H7 (cell line): ENCODE results near the gene ZMAT5. TPM values are rescaled to one million over a fixed set of nuclear protein-coding genes. Genes with fewer than 3 reads are reported as not detected.

Experiments used
- DNase-seq: peaks from one replicate; pipeline ENCODE4 v3.0.0; 2012
- H3K27me3 ChIP-seq: 2 replicates; pipeline ENCODE4 v1.6.0; 2011; ENCODE audit warnings: mild to moderate bottlenecking, low read length; ENCODE audit not compliant: control insufficient read depth, insufficient read depth
- H3K36me3 ChIP-seq: replicated peaks from 2 replicates; pipeline ENCODE4 v1.5.1; 2011; ENCODE audit warnings: low read length; ENCODE audit not compliant: control insufficient read depth, insufficient read depth
- H3K4me3 ChIP-seq: 2 replicates; pipeline ENCODE4 v1.5.1; 2011; ENCODE audit warnings: low read depth, mild to moderate bottlenecking, control low read depth, low read length, moderate library complexity; ENCODE audit not compliant: insufficient read depth
- total RNA-seq: library from RNA; depleted of rRNA; stranded (reverse); fragments of >200 nt; shearing (Covaris generic); gene quantifications from 2 replicates; pipeline ENCODE4 v1.2.3, GENCODE V29; 2014

The ZMAT5 gene
- total RNA-seq, 1 experiment from 2014 or later: 35.6 TPM

DNA sequence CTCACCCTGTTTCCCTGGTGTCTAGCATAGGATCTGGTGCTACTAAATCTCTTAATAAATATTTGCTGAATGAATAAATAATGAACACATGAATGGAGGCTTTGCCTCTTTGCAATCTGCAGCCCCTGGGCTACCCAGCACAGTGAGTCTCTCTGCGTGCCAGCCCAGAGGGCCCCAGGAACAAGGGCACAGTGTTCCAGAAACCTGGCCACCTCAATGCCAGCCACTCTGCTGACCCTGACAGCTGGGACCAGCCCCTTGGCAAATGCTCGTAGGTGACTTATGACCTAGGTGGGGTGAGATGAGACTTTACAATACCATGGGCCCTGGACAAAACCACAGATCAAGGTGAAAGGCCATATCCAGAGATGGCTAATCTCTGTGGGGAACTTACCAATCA is 32.0 kb upstream of the ZMAT5 start:
- Histone ChIP-seq H3K4me3 (no peak overlapping the region), H3K27me3 (no peaks in the 10 kb centered on the region), H3K36me3 (peaks cover 11% of the 10 kb centered on the region)
- no peak for DNase-seq

GRCh38 chr22:29798318-29798717 is 31.5 kb upstream of the ZMAT5 start:
- Histone ChIP-seq H3K4me3 (no peak overlapping the region), H3K36me3 (peaks cover 10% of the 10 kb centered on the region)

DNA sequence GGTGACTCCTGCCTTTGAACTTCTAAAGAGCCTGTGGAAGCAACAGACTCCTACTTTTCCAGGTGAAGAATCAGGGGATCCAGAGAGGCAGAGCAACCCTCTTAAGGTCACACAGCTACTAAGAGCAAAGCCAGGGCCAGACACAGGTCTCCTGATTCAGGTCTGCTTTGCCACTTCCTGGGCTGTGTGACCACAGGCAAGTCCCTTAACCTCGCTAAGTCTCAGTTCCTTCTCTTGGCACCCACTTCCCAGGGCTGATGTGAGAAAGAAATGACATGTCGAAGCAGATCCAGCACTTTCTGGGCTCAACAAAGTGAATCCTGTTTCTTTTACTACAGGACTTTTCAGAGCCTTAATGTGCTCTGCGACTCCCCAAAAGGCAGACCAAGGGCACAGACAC is 30.5 kb upstream of the ZMAT5 start:
- DNase-seq: no peak
- Histone ChIP-seq H3K4me3 (no peak overlapping the region), H3K27me3 (no peaks in the 10 kb centered on the region), H3K36me3 (peaks cover 12% of the 10 kb centered on the region)

More at GRCh38 chr22:29798318-29798717, 31.5 kb upstream of the ZMAT5 start:
- H3K27me3 ChIP-seq: no peaks in the 10 kb centered on the region
- DNase-seq: no peak

- Histone ChIP-seq H3K4me3 (no peak overlapping the region), H3K36me3 (peaks cover 12% of the 10 kb centered on the region), H3K27me3 (no peaks in the 10 kb centered on the region)
- no peak for DNase-seq
Measured at GRCh38 chr22:29795663-29796062, 28.9 kb upstream of the ZMAT5 start.

GRCh38 chr22:29793396-29793795 is 26.6 kb upstream of the ZMAT5 start:
- Histone ChIP-seq H3K27me3 (no peaks in the 10 kb centered on the region), H3K4me3 (no peak overlapping the region), H3K36me3 (peaks cover 17% of the 10 kb centered on the region)
- DNase-seq: no peak

DNA sequence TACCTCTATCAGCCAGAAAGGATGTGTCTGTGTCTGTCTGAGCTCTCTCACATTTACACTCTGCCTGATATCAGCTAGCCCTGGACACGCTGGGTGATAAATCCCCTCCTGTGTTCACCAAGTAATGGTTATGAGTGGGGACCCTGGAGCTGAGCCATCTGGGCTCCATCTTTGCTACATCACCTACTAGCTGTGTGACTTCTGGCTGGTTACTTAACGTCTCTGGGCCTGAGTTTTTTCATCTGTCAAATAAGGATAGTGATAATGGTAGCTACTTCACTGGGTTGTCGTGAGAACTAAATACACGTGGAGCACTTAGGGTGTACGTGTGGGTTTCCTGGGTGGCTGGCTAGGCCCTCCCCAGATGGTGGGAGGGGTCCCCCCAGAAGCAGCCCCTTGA is 23.3 kb upstream of the ZMAT5 start:
- DNase-seq: no peak
- peaks cover 17% of the 10 kb centered on the region for H3K36me3 ChIP-seq

DNA sequence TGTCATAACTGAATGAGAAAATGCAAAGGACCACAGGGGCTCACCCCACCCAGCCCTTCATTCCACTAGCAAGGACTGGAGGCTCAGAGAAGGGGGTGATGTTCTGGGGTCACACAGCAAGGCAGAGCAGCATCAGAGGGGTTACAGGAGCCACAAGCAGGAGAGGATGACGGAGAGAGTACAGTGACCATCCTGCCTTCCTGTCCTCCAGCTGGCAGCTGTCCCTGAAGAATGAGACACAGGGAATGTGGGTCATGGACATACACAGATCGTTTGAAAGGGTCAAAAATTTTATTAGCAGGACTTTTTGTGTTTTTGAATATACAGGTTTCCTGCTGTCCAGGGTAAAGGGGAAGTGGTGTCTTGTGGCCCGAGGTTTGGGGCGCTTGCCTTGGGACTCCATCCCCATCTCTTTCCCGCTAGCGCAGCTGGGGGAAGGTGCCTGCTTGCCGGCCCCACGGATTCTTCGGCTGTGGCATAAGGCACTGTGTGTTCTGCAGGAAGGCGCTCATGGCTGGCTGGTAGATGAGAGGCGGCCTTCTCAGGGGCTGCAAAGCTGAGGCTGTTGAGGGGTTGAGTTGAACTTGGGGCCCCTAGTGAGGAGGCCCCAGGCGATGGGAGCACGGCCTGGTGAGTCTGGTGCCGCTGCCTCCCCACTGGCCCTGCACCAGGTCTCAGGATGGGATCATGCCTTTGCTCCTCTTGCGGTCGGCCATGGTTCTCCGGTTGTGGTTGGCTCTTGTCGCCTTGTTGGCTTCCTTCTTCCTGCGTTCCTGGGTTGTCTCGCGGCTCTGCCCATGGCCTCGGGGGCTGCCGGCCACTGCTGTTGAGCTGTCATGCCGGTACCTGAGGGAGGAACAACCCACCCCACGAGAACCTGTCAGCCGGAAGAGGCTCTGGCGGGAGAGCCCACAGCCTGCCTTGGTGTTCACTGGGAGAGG is 21.8 kb upstream of the ZMAT5 start:
- H3K36me3 ChIP-seq: peaks cover 17% of the 10 kb centered on the region
- H3K4me3 ChIP-seq: no peak overlapping the region
- H3K27me3 ChIP-seq: no peaks in the 10 kb centered on the region
- no peak for DNase-seq

More for the DNA sequence above, 23.3 kb upstream of the ZMAT5 start:
- no peak overlapping the region for H3K4me3 ChIP-seq
- no peaks in the 10 kb centered on the region for H3K27me3 ChIP-seq

DNA sequence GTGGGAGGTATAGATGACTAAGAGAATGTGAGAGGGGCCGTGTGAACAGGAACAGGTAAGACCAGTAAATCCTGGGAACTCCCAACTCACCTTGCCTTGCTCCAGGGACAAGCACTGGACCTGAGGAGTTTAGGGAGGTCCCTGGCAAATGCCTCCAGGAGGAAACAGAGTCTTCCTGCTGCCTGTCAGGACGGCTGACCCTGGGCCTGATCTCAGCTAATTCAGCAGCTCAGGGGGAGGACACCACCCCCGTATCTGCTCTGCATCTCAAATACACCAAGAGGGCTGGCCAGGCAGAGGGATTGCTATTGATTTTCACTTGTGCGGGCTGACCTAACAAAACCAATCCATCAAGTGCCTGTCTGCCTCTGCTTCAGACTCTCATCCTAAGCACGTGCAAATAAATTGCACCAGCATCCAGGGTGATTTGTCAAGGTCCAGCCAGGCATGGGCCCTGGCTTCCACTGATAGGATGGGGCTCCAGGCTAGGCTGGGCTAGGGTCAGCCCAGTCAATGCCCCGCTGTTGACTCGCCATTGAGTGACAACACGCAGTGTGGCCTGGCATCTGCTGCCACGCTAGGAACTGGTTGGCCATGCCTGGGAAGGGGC is 20.7 kb upstream of the ZMAT5 start:
- Histone ChIP-seq H3K36me3 (peaks cover 17% of the 10 kb centered on the region), H3K4me3 (no peak overlapping the region), H3K27me3 (no peaks in the 10 kb centered on the region)
- DNase-seq: peak; percentile 43

DNA sequence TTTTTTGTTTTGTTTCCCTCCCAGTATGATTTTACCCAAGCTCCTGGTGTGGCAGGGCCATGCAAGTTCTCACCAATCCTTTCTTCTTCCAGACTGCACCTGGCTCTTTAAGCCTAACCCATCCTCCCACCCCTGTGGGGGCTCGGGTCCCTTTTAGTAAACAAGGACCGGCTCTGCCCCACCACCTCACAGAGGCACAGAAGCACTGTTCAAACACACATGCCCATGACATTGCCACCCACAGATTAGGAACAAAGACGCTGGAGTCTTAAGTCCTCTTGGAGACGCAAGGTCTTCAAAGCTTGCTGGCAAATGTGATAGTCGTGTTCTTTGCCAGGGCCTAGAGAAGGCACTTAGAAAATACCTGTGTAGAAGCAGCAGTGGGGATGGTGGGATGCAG is 19.2 kb upstream of the ZMAT5 start:
- Histone ChIP-seq H3K4me3 (no peak overlapping the region), H3K27me3 (no peaks in the 10 kb centered on the region), H3K36me3 (peaks cover 14% of the 10 kb centered on the region)
- peak; percentile 67 for DNase-seq

- no peaks in the 10 kb centered on the region for H3K27me3 ChIP-seq
- H3K36me3 ChIP-seq: peaks cover 6% of the 10 kb centered on the region
- no peak overlapping the region for H3K4me3 ChIP-seq
- peak; percentile 49 for DNase-seq
Measured at GRCh38 chr22:29784451-29785361, 17.9 kb upstream of the ZMAT5 start.

GRCh38 chr22:29782061-29782845 is 15.4 kb upstream of the ZMAT5 start:
- Histone ChIP-seq H3K4me3 (no peak overlapping the region), H3K36me3 (no peaks in the 10 kb centered on the region), H3K27me3 (no peaks in the 10 kb centered on the region)
- peak; percentile 23 for DNase-seq

DNA sequence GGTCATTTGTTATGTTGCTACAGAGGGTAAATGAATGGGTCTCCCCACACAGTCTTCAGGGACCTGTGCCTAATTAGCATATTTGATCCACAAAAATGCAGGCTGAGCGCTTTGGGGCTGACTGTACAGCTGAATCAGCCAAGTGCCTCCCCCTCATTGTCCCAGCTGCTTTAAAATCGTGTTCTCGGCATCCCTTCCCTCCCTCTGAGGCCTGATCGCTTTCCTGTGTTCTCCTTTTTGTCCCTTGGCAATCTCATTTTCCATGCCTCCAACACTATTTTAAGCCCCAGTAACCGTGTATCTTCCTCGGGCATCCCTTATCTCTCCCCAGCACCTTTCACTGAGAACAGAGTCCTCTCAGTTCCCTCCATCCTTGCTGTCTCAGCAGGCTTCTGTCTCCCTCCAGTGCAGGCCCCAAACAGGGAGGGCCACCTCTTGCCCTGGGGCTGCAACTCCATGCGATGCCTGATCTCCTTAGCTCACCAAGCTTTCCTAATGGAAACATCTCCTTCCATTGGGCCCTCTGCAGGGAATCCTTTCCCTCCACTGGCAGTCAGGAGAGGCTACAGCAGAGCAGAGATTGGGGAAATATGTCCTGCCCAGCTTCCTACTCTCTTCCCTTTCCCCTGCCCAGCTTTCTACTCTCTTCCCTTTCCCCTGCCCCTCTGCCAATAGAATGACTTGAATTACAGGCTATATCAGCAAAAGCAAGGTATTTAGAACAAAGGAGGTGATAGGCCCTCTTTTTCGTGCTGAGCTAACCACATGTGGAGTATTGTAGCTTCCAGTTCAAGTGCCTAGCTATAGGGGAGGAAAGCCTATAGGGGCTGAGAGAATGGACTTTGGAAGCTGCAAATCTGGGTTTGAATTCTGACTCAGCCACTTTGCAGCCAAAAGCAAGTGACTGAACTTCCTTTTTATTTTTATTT is 14.2 kb upstream of the ZMAT5 start:
- no peaks in the 10 kb centered on the region for H3K36me3 ChIP-seq
- no peaks in the 10 kb centered on the region for H3K27me3 ChIP-seq
- peak; percentile 22 for DNase-seq
- no peak overlapping the region for H3K4me3 ChIP-seq

DNA sequence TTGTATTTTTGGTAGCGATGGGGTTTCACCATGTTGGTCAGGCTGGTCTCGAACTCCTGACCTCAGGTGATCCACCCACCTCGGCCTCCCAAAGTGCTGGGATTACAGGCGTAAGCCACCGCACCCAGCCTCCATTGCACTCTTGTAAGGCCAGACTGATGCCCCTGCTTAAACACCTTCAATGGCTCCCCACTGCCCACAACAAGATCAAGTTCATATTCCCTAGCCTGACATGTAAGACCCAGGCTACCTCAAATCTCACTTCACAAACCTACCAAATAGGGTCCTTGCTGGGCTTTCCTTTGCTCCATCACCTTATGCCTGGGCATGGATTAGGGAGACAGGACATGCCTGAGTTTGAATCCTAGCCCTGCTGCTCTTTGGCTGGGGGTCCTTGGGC is 13.4 kb upstream of the ZMAT5 start:
- no peaks in the 10 kb centered on the region for H3K27me3 ChIP-seq
- H3K4me3 ChIP-seq: no peak overlapping the region
- no peaks in the 10 kb centered on the region for H3K36me3 ChIP-seq
- DNase-seq: no peak
